Endothelial cell of umbilical vein (primary cell): ENCODE results near the gene CARMIL1. TPM values are rescaled to one million over a fixed set of nuclear protein-coding genes. Genes with fewer than 3 reads are reported as not detected.

Experiments used
- BruUV-seq: library from RNA; stranded (reverse); fragments of 400-500 nt; replicated peaks from 2 replicates; lab custom pipeline; 2021; lab: Mats Ljungman, UMichigan
- CTCF ChIA-PET: fragments of 300-600, 350-600 bp; sonication (Branson Sonifier 250); formaldehyde crosslinking; loops from one replicate; lab custom pipeline; 2021; ENCODE audit warnings: antibody characterized with exemption, inconsistent platforms; lab: Charles Lee
- POLR2A ChIA-PET: fragments of 300-600, 350-600 bp; sonication (Branson Sonifier 250); formaldehyde crosslinking; loops from one replicate; lab custom pipeline; 2021; ENCODE audit warnings: antibody characterized with exemption, inconsistent platforms; lab: Charles Lee
- DNase-seq: peaks from one replicate; pipeline ENCODE4 v3.0.0-alpha.2; 2011; ENCODE audit warnings: low read depth, low spot score
- FAIRE-seq: peaks from 2 replicates; lab custom pipeline; 2011; peaks lifted over from hg19 to GRCh38; lab: Jason Lieb, UNC
- H2AFZ ChIP-seq: 2 replicates; pipeline ENCODE4 v1.6.0; 2012; ENCODE audit warnings: low read depth, low read length, control low read depth, inconsistent platforms
- H3K27ac ChIP-seq: 2 replicates; pipeline ENCODE4 v1.5.1; 2011; ENCODE audit warnings: low read depth, mild to moderate bottlenecking, control low read depth, low read length, moderate library complexity; ENCODE audit not compliant: insufficient read depth
- H3K27me3 ChIP-seq, 2 experiments: 2 replicates each; pipeline versions ENCODE4 v1.6.0 to v1.6.1; 2011; ENCODE audit warnings: low read length in 2 of 2, mixed read lengths in 1 of 2; ENCODE audit not compliant: control insufficient read depth in 2 of 2, insufficient read depth in 2 of 2
- H3K36me3 ChIP-seq, 2 experiments: 2 replicates in 1 of 2; 3 replicates in 1 of 2; pipeline ENCODE4 v1.5.1; 2011; ENCODE audit warnings: low read length in 2 of 2, mild to moderate bottlenecking in 1 of 2, moderate library complexity in 1 of 2; ENCODE audit not compliant: control insufficient read depth in 2 of 2, insufficient read depth in 2 of 2; ENCODE audit errors: extremely low read depth in 1 of 2
- H3K4me1 ChIP-seq: 3 replicates; pipeline ENCODE4 v1.5.1; 2011; ENCODE audit warnings: mild to moderate bottlenecking, low read length; ENCODE audit not compliant: control insufficient read depth, insufficient read depth; ENCODE audit errors: extremely low read depth
- H3K4me2 ChIP-seq: 2 replicates; pipeline ENCODE4 v1.6.1; 2011; ENCODE audit warnings: low read length, control low read depth, mixed read lengths; ENCODE audit not compliant: insufficient read depth
- H3K4me3 ChIP-seq, 3 experiments: fragments of 200-600 bp in 1 of 3; sonication (generic), shearing (Covaris generic) in 1 of 3; replicated peaks in 1 of 3; 2 replicates each; pipeline ENCODE4 v1.5.1; 2011 to 2016; ENCODE audit warnings: control low read depth in 3 of 3, low read length in 3 of 3, mild to moderate bottlenecking in 2 of 3, inconsistent platforms in 1 of 3, low read depth in 1 of 3, moderate library complexity in 1 of 3; ENCODE audit not compliant: insufficient read depth in 1 of 3
- H3K79me2 ChIP-seq: 2 replicates; pipeline ENCODE4 v1.6.0; 2012; ENCODE audit warnings: low read length, inconsistent platforms; ENCODE audit not compliant: control insufficient read depth, insufficient read depth
- H3K9ac ChIP-seq: replicated peaks from 2 replicates; pipeline ENCODE3; 2011; ENCODE audit warnings: low read length, control low read depth; ENCODE audit not compliant: insufficient read depth; ENCODE audit errors: extremely low read depth
- H3K9me1 ChIP-seq: replicated peaks from 3 replicates; pipeline ENCODE4 v1.6.0; 2011; ENCODE audit warnings: mild to moderate bottlenecking, low read length; ENCODE audit not compliant: control insufficient read depth, insufficient read depth; ENCODE audit errors: extremely low read depth
- H3K9me3 ChIP-seq: replicated peaks from 2 replicates; pipeline ENCODE4 v1.5.1; 2012; ENCODE audit warnings: low read length, inconsistent platforms; ENCODE audit not compliant: control insufficient read depth, insufficient read depth
- H4K20me1 ChIP-seq: replicated peaks from 2 replicates; pipeline ENCODE3; 2011; ENCODE audit warnings: mild to moderate bottlenecking, low read length; ENCODE audit not compliant: control insufficient read depth, insufficient read depth; ENCODE audit errors: extremely low read depth
- CTCF ChIP-seq, 2 donors: IDR thresholded peaks; 1 replicate in 1 of 2; 2 replicates in 1 of 2; pipeline ENCODE4 v1.5.1; 2011; ENCODE audit warnings: low read length in 2 of 2, mild to moderate bottlenecking in 2 of 2, moderate library complexity in 2 of 2, control low read depth in 1 of 2, inconsistent platforms in 1 of 2, low read depth in 1 of 2; ENCODE audit not compliant: insufficient read depth in 1 of 2; ENCODE audit errors: extremely low read depth in 1 of 2
- FOS ChIP-seq: IDR thresholded peaks from 2 replicates; pipeline ENCODE4 v1.6.1; 2011; ENCODE audit warnings: mild to moderate bottlenecking, low read length, moderate library complexity, borderline replicate concordance; ENCODE audit not compliant: insufficient read depth
- MAX ChIP-seq: IDR thresholded peaks from 2 replicates; pipeline ENCODE4 v1.6.1; 2011; ENCODE audit not compliant: insufficient read depth, insufficient read length
- POLR2A ChIP-seq: IDR thresholded peaks from 2 replicates; pipeline ENCODE4 v1.6.1; 2012; ENCODE audit warnings: low read depth, mild to moderate bottlenecking, control low read depth, low read length
- POLR2AphosphoS5 ChIP-seq: IDR thresholded peaks from 2 replicates; pipeline ENCODE4 v1.6.1; 2012; ENCODE audit warnings: low read depth, mild to moderate bottlenecking, control low read depth, low read length, moderate library complexity; ENCODE audit not compliant: insufficient read depth
- dilution Hi-C: fragments of 300-500 bp; cut with MboI; formaldehyde crosslinking; loops from one replicate; pipeline ENCODE4 v1.15.0; 2019; ENCODE audit warnings: low sequenced_read_pairs; ENCODE audit not compliant: extremely low pct_ligation_motif_present
- intact Hi-C: fragments of 100-400 bp; cut with micrococcal nuclease; formaldehyde crosslinking; loops from one replicate; pipeline ENCODE4 v1.10.0; 2022
- polyA plus RNA-seq, 4 experiments: library from polyadenylated mRNA; depleted of rRNA in 3 of 4; stranded (reverse) in 3 of 4; unstranded in 1 of 4; fragments of >200 nt; gene quantifications; 2 replicates each; pipeline versions ENCODE4 v1.2.1 to v1.2.3, GENCODE V29; 2011 to 2012; ENCODE audit warnings: missing spikeins in 1 of 4
- total RNA-seq: library from RNA; stranded (reverse); gene quantifications from 2 replicates; pipeline ENCODE4 v1.2.3, GENCODE V29; 2021

CARMIL1 gene
- total and polyA plus RNA-seq, 2 donors (not counting 3 experiments of a cell fraction or from before 2014, with no cell fraction given): 1.3 to 8.7 TPM

GRCh38 chr6:25450469-25451198, 171.5 kb downstream of the CARMIL1 start:
- Histone ChIP-seq H3K36me3 (no peaks in the 10 kb centered on the region), H3K4me2 (no peak overlapping the region), H3K79me2 (no peaks in the 10 kb centered on the region), H4K20me1 (no peaks in the 10 kb centered on the region), H3K9me3 (no peaks in the 10 kb centered on the region), H3K27ac (no peak overlapping the region), H2AFZ (no peak overlapping the region), H3K4me1 (no peaks in the 10 kb centered on the region), H3K27me3 (no peaks in the 10 kb centered on the region), H3K4me3 (no peak overlapping the region), H3K9ac (no peak overlapping the region), H3K9me1 (no peaks in the 10 kb centered on the region)
- FAIRE-seq: no peak
- dilution Hi-C loops (no loop called here), intact Hi-C loops (no loop called here)
- ChIA-PET CTCF (interaction anchor here (1.3 kb wide), 1 partner anchor 185 kb away, joined by 3 read pairs; no protein-coding TSS in a partner anchor), POLR2A (no interaction called here)
- TF ChIP-seq CTCF (IDR thresholded peaks at IDR 0.05; ENCODE audit: extremely low read depth in 1 of 2, insufficient read depth in 1 of 2, low read depth in 1 of 2, low read length in 2 of 2) (no peak), FOS (no peak), POLR2A (no peak), MAX (no peak)
- DNase-seq: no peak
- BruUV-seq: no TSS peak

GRCh38 chr6:25452031-25452430, 172.9 kb downstream of the CARMIL1 start:
- BruUV-seq: no TSS peak
- Histone ChIP-seq H3K9me1 (no peaks in the 10 kb centered on the region), H3K9me3 (no peaks in the 10 kb centered on the region), H3K27ac (no peak overlapping the region), H3K9ac (no peak overlapping the region), H4K20me1 (no peaks in the 10 kb centered on the region), H2AFZ (no peak overlapping the region), H3K4me2 (no peak overlapping the region), H3K4me1 (no peaks in the 10 kb centered on the region), H3K79me2 (no peaks in the 10 kb centered on the region), H3K36me3 (no peaks in the 10 kb centered on the region), H3K27me3 (no peaks in the 10 kb centered on the region), H3K4me3 (no peak overlapping the region)
- no peak for DNase-seq
- CTCF ChIA-PET: interaction anchor here (1.3 kb wide), 1 partner anchor 186 kb away, joined by 3 read pairs; no protein-coding TSS in a partner anchor
- no peak for FAIRE-seq
- dilution Hi-C loops (no loop called here), intact Hi-C loops (no loop called here)
- TF ChIP-seq POLR2AphosphoS5: no peak
- POLR2A ChIA-PET: no interaction called here
